H1 (cell line): ENCODE measurements around the gene CSH1. TPM values are rescaled to one million over a fixed set of nuclear protein-coding genes. Genes with fewer than 3 reads are reported as not detected.
"Not testable (repeated sequence)": the region's sequence is repeated elsewhere in the genome, so short reads cannot be mapped to it uniquely, and the experiment has no call there.

Source experiments
- CTCF ChIA-PET: fragments of 300-600 bp; sonication (Branson Sonifier 250); formaldehyde crosslinking; loops from one replicate; lab custom pipeline; 2021; ENCODE audit not compliant: partially characterized antibody; lab: Charles Lee
- POLR2A ChIA-PET: fragments of 300-600 bp; sonication (Branson Sonifier 250); formaldehyde crosslinking; loops from one replicate; lab custom pipeline; 2021; ENCODE audit warnings: inconsistent platforms; ENCODE audit not compliant: partially characterized antibody; lab: Charles Lee
- DNase-seq, 2 experiments: peaks; one replicate each; pipeline versions ENCODE4 v3.0.0 to v3.0.0-alpha.2; 2010 to 2022; ENCODE audit warnings: low spot score in 2 of 2, low read depth in 1 of 2, mixed read lengths in 1 of 2
- FAIRE-seq: peaks from 2 replicates; lab custom pipeline; 2011; peaks lifted over from hg19 to GRCh38; lab: Jason Lieb, UNC
- H2AFZ ChIP-seq: 2 replicates; pipeline ENCODE4 v1.8.1; 2012; ENCODE audit warnings: low read length, inconsistent platforms
- H2AK5ac ChIP-seq: 2 replicates; pipeline ENCODE4 v1.6.1; 2013; ENCODE audit warnings: low read depth, low read length
- H2BK120ac ChIP-seq: replicated peaks from 2 replicates; pipeline ENCODE3; 2013; ENCODE audit warnings: low read depth, low read length, inconsistent platforms
- H2BK12ac ChIP-seq: 2 replicates; pipeline ENCODE4 v1.6.1; 2013; ENCODE audit warnings: low read depth, low read length
- H2BK15ac ChIP-seq: 2 replicates; pipeline ENCODE4 v1.6.1; 2013; ENCODE audit warnings: low read length
- H2BK20ac ChIP-seq: 2 replicates; pipeline ENCODE4 v1.6.1; 2013; ENCODE audit warnings: low read length
- H2BK5ac ChIP-seq: 2 replicates; pipeline ENCODE4 v1.6.1; 2013; ENCODE audit warnings: low read depth, low read length
- H3K14ac ChIP-seq: 2 replicates; pipeline ENCODE4 v1.6.1; 2013; ENCODE audit warnings: inconsistent platforms; ENCODE audit not compliant: insufficient read length
- H3K18ac ChIP-seq: 2 replicates; pipeline ENCODE4 v1.6.1; 2013; ENCODE audit warnings: low read length; ENCODE audit errors: extremely low read depth
- H3K23ac ChIP-seq: 2 replicates; pipeline ENCODE4 v1.6.1; 2013; ENCODE audit warnings: inconsistent platforms; ENCODE audit not compliant: insufficient read length
- H3K23me2 ChIP-seq: 2 replicates; pipeline ENCODE4 v1.6.1; 2013; ENCODE audit warnings: low read depth, low read length
- H3K27ac ChIP-seq: 2 replicates; pipeline ENCODE4 v1.6.1; 2011; ENCODE audit warnings: low read depth, low read length, inconsistent platforms
- H3K27me3 ChIP-seq, 4 experiments: replicated peaks in 1 of 4; 1 replicate in 1 of 4; 2 replicates in 3 of 4; pipeline versions ENCODE4 v1.6.1 to v1.8.1; 2011 to 2013; ENCODE audit warnings: low read length in 3 of 4, mild to moderate bottlenecking in 3 of 4, inconsistent platforms in 2 of 4, mixed read lengths in 2 of 4, moderate library complexity in 1 of 4; ENCODE audit not compliant: control insufficient read depth in 3 of 4, insufficient read depth in 3 of 4; ENCODE audit errors: extremely low read depth in 1 of 4
- H3K36me3 ChIP-seq, 4 experiments: 2 replicates each; pipeline versions ENCODE4 v1.6.1 to v1.8.1; 2011 to 2013; ENCODE audit warnings: mild to moderate bottlenecking in 4 of 4, low read length in 3 of 4, moderate library complexity in 2 of 4, control low read depth in 1 of 4, inconsistent platforms in 1 of 4; ENCODE audit not compliant: insufficient read depth in 4 of 4, control insufficient read depth in 2 of 4
- H3K4ac ChIP-seq: replicated peaks from 2 replicates; pipeline ENCODE3; 2013; ENCODE audit warnings: low read length, low read depth, mixed read lengths, inconsistent platforms; ENCODE audit not compliant: insufficient read length
- H3K4me1 ChIP-seq, 4 experiments: replicated peaks in 1 of 4; 1 replicate in 1 of 4; 2 replicates in 3 of 4; pipeline versions ENCODE4 v1.6.1 to v1.8.1; 2011 to 2013; ENCODE audit warnings: low read length in 3 of 4, inconsistent platforms in 2 of 4, mixed read lengths in 1 of 4; ENCODE audit not compliant: insufficient read depth in 4 of 4, control insufficient read depth in 3 of 4
- H3K4me2 ChIP-seq, 2 experiments: 2 replicates each; pipeline versions ENCODE4 v1.6.1 to v1.8.1; 2011 to 2013; ENCODE audit warnings: low read depth in 2 of 2, low read length in 2 of 2, control low read depth in 1 of 2, inconsistent platforms in 1 of 2, mild to moderate bottlenecking in 1 of 2; ENCODE audit not compliant: insufficient read depth in 1 of 2
- H3K4me3 ChIP-seq, 4 experiments: fragments of 200-600, 300-600 bp in 1 of 4; sonication (generic), shearing (Covaris generic), sonication (Bioruptor Twin) in 1 of 4; 2 replicates each; pipeline versions ENCODE4 v1.5.1 to v1.8.1; 2011 to 2016; ENCODE audit warnings: low read length in 4 of 4, low read depth in 3 of 4, control low read depth in 2 of 4, inconsistent platforms in 2 of 4, mild to moderate bottlenecking in 2 of 4, mixed read lengths in 1 of 4, moderate library complexity in 1 of 4; ENCODE audit not compliant: insufficient read depth in 2 of 4; ENCODE audit errors: extremely low read depth in 1 of 4
- H3K56ac ChIP-seq: replicated peaks from 2 replicates; pipeline ENCODE3; 2013; ENCODE audit warnings: low read depth, mild to moderate bottlenecking, mixed read lengths, low read length, inconsistent platforms; ENCODE audit not compliant: insufficient read length
- H3K79me1 ChIP-seq: 2 replicates; pipeline ENCODE4 v1.6.1; 2013; ENCODE audit warnings: low read depth, low read length, control low read depth
- H3K79me2 ChIP-seq, 2 experiments: 2 replicates each; pipeline versions ENCODE4 v1.6.1 to v1.8.1; 2012 to 2013; ENCODE audit warnings: low read length in 2 of 2, mild to moderate bottlenecking in 2 of 2, inconsistent platforms in 1 of 2; ENCODE audit not compliant: insufficient read depth in 2 of 2, control insufficient read depth in 1 of 2
- H3K9ac ChIP-seq, 4 experiments: replicated peaks in 1 of 4; 1 replicate in 1 of 4; 2 replicates in 3 of 4; pipeline versions ENCODE4 v1.6.1 to v1.8.1; 2011 to 2013; ENCODE audit warnings: low read depth in 3 of 4, low read length in 3 of 4, control low read depth in 2 of 4, mild to moderate bottlenecking in 2 of 4, moderate library complexity in 2 of 4, inconsistent platforms in 1 of 4; ENCODE audit errors: extremely low read depth in 1 of 4
- H3K9me3 ChIP-seq, 2 experiments: 2 replicates each; pipeline versions ENCODE4 v1.6.1 to v1.8.1; 2012 to 2013; ENCODE audit warnings: mild to moderate bottlenecking in 2 of 2, moderate library complexity in 2 of 2, control low read depth in 1 of 2, inconsistent platforms in 1 of 2, low read depth in 1 of 2, low read length in 1 of 2, mixed read lengths in 1 of 2; ENCODE audit not compliant: insufficient read depth in 2 of 2
- H4K20me1 ChIP-seq, 2 experiments: replicated peaks in 1 of 2; 2 replicates each; pipeline versions ENCODE3 to v1.8.1; 2011 to 2013; ENCODE audit warnings: inconsistent platforms in 2 of 2, low read length in 2 of 2, mild to moderate bottlenecking in 1 of 2; ENCODE audit not compliant: insufficient read depth in 2 of 2, control insufficient read depth in 1 of 2
- H4K5ac ChIP-seq: 2 replicates; pipeline ENCODE4 v1.6.1; 2013; ENCODE audit warnings: low read length, low read depth, mixed read lengths, inconsistent platforms; ENCODE audit not compliant: insufficient read length
- H4K8ac ChIP-seq: 2 replicates; pipeline ENCODE4 v1.8.0; 2013; ENCODE audit warnings: mild to moderate bottlenecking, moderate library complexity, low read length, inconsistent platforms; ENCODE audit not compliant: insufficient read depth; ENCODE audit errors: extremely low read depth
- H4K91ac ChIP-seq: replicated peaks from 2 replicates; pipeline ENCODE3; 2013; ENCODE audit warnings: low read length, mixed read lengths, inconsistent platforms; ENCODE audit not compliant: insufficient read length
- WGBS, 2 experiments: shearing (Covaris generic) in 1 of 2; methylation state at CpG; one replicate each; pipeline versions ENCODE4 v1.1.6 to v1.1.7; 2013 to 2015; ENCODE audit warnings: low lambda C conversion rate in 2 of 2, mixed read lengths in 2 of 2, inconsistent platforms in 1 of 2, low coverage in 1 of 2, missing lambda C conversion rate in 1 of 2; ENCODE audit not compliant: insufficient replicate concordance in 2 of 2, insufficient coverage in 1 of 2, insufficient read length in 1 of 2; ENCODE audit errors: extremely low coverage in 1 of 2, missing lambda C conversion rate in 1 of 2; 5-methylcytosine and 5-hydroxymethylcytosine counted together
- polyA plus RNA-seq, 7 experiments: library from polyadenylated mRNA; depleted of rRNA in 3 of 7; stranded (reverse) in 5 of 7; unstranded in 2 of 7; fragments of >200 nt in 5 of 7; fragments of 200-250 nt in 2 of 7; gene quantifications; 1 replicate in 5 of 7; 2 replicates in 1 of 7; 4 replicates in 1 of 7; pipeline versions ENCODE4 v1.2.1 to v1.2.3, GENCODE V29; 2011 to 2013; ENCODE audit warnings: missing spikeins in 2 of 7, mixed read lengths in 2 of 7
- total RNA-seq: library from RNA; stranded (reverse); fragmentation: NEBNext Ultra II Directional; extraction: Animal tissue kit (Norgen Biotek cat#: 25700); gene quantifications from 2 replicates; pipeline ENCODE4 v1.2.1, GENCODE V29; 2021

CSH1 gene
- total and polyA plus RNA-seq, 2 of the 8 experiments (the other 6 are each of a cell fraction or from before 2014, with no cell fraction given) = 0.12 TPM; not detected in 1

DNA sequence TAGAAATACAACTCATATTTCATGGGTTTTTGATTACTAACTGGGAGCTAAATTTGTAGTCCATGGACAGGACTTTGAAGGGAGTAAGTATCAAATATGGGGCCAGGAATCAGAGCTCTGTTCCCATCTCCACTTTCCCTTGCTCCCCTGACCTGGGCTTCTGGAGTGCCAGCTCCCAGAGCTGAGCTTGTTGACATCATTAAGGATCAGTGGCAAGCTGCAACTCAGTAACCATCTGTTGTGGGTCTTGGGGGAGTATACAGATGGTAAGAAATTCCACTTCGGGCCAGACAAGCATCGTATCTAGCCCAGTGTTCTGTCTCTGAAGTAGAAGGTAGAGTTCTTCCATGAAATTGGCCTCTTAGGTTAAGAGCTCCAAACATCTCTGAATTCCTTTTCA lies 5.6 kb upstream of the CSH1 start:
- H3K9ac ChIP-seq, DNase-seq, H3K23ac ChIP-seq, H2BK5ac ChIP-seq, H3K79me1 ChIP-seq, H4K20me1 ChIP-seq, H3K4ac ChIP-seq, H4K91ac ChIP-seq, H2AK5ac ChIP-seq, H2BK15ac ChIP-seq, H3K18ac ChIP-seq, H2BK120ac ChIP-seq, H3K27me3 ChIP-seq, H3K4me3 ChIP-seq, H3K56ac ChIP-seq, H3K9me3 ChIP-seq, H3K23me2 ChIP-seq, H4K8ac ChIP-seq, H3K4me1 ChIP-seq, H4K5ac ChIP-seq, H2BK12ac ChIP-seq, H3K14ac ChIP-seq, H3K36me3 ChIP-seq, H2AFZ ChIP-seq, H3K4me2 ChIP-seq, H3K27ac ChIP-seq, FAIRE-seq, H2BK20ac ChIP-seq, H3K79me2 ChIP-seq: not testable (repeated sequence)
- CTCF ChIA-PET = interaction anchor here (0.6 to 9.9 kb wide), 16 partner anchors 11 to 140 kb away, joined by 3 to 87 read pairs (median 6); partner anchors contain the start of genes GH1 and GH2
- POLR2A ChIA-PET = interaction anchor here (0.5 to 2.5 kb wide), 3 partner anchors 39 to 244 kb away, joined by 3 to 7 read pairs (median 3); no protein-coding TSS in a partner anchor
- 94% methylated on average over 2 of the region's 2 CpGs; no CpG with 5 or more reads in 1 of the 2 experiments for WGBS, 2 experiments
